ENCODE measurements around the gene GNPTAB. TPM values are rescaled to one million over a fixed set of nuclear protein-coding genes. Genes with fewer than 3 reads are reported as not detected.

GNPTAB gene
- total and polyA plus RNA-seq, 2 of the 8 experiments (the other 6 are each of a cell fraction or from before 2014, with no cell fraction given) = 21.5 to 51.3 TPM

DNA sequence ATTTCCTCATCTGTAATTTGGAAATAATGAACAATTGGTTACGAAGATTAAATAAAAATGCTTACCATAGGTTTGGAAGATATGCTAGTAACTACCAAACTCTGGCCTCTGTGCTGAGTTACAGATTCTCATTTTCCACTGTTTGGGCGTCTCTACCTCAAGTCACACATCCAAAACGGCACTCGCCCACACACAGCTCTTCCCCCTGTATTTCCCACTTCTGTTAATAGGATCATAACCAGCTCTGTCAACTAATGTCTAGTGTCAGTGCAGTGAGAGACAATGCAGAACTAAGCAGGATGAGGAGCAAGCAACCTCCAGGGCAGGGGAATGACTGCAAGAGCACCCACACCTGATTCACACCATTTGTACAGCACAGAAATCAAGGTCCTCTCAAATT lies 80.6 kb downstream of the GNPTAB start:
- peaks cover 0 to 3% (median 3%) of the 10 kb centered on the region in 4 experiments; a peak in 3 of 7 replicates for H3K4me1 ChIP-seq (replicated peaks in 1 of 4; ENCODE audit: control insufficient read depth in 3 of 4, insufficient read depth in 4 of 4, low read length in 3 of 4)

More for the DNA sequence above, 80.6 kb downstream of the GNPTAB start:
- H3K9ac ChIP-seq (replicated peaks in 1 of 4; ENCODE audit: extremely low read depth in 1 of 4, low read depth in 3 of 4, low read length in 3 of 4) = no peak overlapping the region
- H3K4me2 ChIP-seq (ENCODE audit: insufficient read depth in 1 of 2, low read depth in 2 of 2, low read length in 2 of 2) = 0 out of 4 replicates have a peak overlapping the region, but pooled peaks of 1 of the 2 experiments have one; percentile 27
- H4K8ac ChIP-seq (ENCODE audit: extremely low read depth, insufficient read depth, low read length) = no peak overlapping the region
- no peak overlapping the region for H2AFZ ChIP-seq (ENCODE audit: low read length)
- peaks cover 6 to 52% (median 24%) of the 10 kb centered on the region in 4 experiments for H3K36me3 ChIP-seq (ENCODE audit: control insufficient read depth in 2 of 4, insufficient read depth in 4 of 4, low read length in 3 of 4)
- no peak overlapping the region for H2BK120ac ChIP-seq (replicated peaks; ENCODE audit: low read depth, low read length)
- H3K23ac ChIP-seq (ENCODE audit: insufficient read length) = no peak overlapping the region
- H3K4ac ChIP-seq (replicated peaks; ENCODE audit: insufficient read length, low read depth, low read length) = no peak overlapping the region
- H3K56ac ChIP-seq (replicated peaks; ENCODE audit: insufficient read length, low read depth, low read length) = no peak overlapping the region
- H3K27me3 ChIP-seq (replicated peaks in 1 of 4; ENCODE audit: control insufficient read depth in 3 of 4, extremely low read depth in 1 of 4, insufficient read depth in 3 of 4, low read length in 3 of 4) = no peaks in the 10 kb centered on the region
- H3K27ac ChIP-seq (ENCODE audit: low read depth, low read length) = no peak overlapping the region
- ChIA-PET POLR2A (ENCODE audit: partially characterized antibody) (no interaction called here), CTCF (ENCODE audit: partially characterized antibody) (interaction anchor here (3.1 kb wide), 1 partner anchor 11 kb away, joined by 21 read pairs; no protein-coding TSS in a partner anchor)
- H4K20me1 ChIP-seq (replicated peaks in 1 of 2; ENCODE audit: control insufficient read depth in 1 of 2, insufficient read depth in 2 of 2, low read length in 2 of 2) = no peaks in the 10 kb centered on the region
- no peak for TF ChIP-seq YY1 (IDR thresholded peaks at IDR 0.05; ENCODE audit: low read depth, low read length)
- no peak for FAIRE-seq
- H2AK5ac ChIP-seq (ENCODE audit: low read depth, low read length) = no peak overlapping the region
- H3K9me3 ChIP-seq (ENCODE audit: insufficient read depth in 2 of 2, low read depth in 1 of 2, low read length in 1 of 2) = no peaks in the 10 kb centered on the region
- no peak overlapping the region for H4K5ac ChIP-seq (ENCODE audit: insufficient read length, low read depth, low read length)
- no peak overlapping the region for H3K14ac ChIP-seq (ENCODE audit: insufficient read length)
- H2BK12ac ChIP-seq (ENCODE audit: low read depth, low read length) = no peak overlapping the region
- no peaks in the 10 kb centered on the region for H3K79me2 ChIP-seq (ENCODE audit: control insufficient read depth in 1 of 2, insufficient read depth in 2 of 2, low read length in 2 of 2)
- no peak overlapping the region for H4K91ac ChIP-seq (replicated peaks; ENCODE audit: insufficient read length, low read length)
- no peak overlapping the region for H3K4me3 ChIP-seq (ENCODE audit: extremely low read depth in 1 of 4, insufficient read depth in 2 of 4, low read depth in 3 of 4, low read length in 4 of 4)
- H3K23me2 ChIP-seq (ENCODE audit: low read depth, low read length) = no peaks in the 10 kb centered on the region
- no peak overlapping the region for H2BK20ac ChIP-seq (ENCODE audit: low read length)
- 83% methylated on average over 4 of the region's 4 CpGs; no CpG with 5 or more reads in 1 of the 2 experiments for WGBS, 2 experiments (ENCODE audit: extremely low coverage in 1 of 2, insufficient coverage in 1 of 2, insufficient read length in 1 of 2, insufficient replicate concordance in 2 of 2, low coverage in 1 of 2, low lambda C conversion rate in 2 of 2, missing lambda C conversion rate in 1 of 2)
- 0 out of 2 replicates have a peak, but pooled peaks cover 3% of the 10 kb centered on the region for H3K79me1 ChIP-seq (ENCODE audit: low read depth, low read length)
- DNase-seq (ENCODE audit: low read depth in 1 of 2, low spot score in 2 of 2) = no peak
- H2BK5ac ChIP-seq (ENCODE audit: low read depth, low read length) = no peak overlapping the region
- H3K18ac ChIP-seq (ENCODE audit: extremely low read depth, low read length) = no peak overlapping the region
- H2BK15ac ChIP-seq (ENCODE audit: low read length) = no peak overlapping the region
